ENCODE measurements around the gene TAPT1.

DNA sequence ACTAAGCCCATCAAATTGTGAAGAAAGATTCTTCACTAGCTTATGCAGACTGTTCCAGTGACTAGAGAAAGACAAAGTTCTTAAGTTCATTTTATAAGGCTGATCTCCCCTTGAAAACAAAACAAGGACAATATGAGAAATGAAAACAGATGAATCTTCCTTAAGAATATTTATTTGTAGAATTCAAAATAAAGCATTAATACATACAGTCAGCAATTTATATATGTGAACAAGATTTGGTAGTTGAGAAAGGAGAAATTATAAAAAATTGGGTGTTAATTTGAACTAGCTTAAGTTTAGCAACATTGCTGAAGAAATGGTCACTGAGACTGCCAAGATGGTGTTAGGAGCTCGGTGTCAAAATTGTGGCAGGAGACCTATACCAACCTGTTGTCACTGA, 41.4 kb upstream of the TAPT1 start:
- TF ChIP-seq, protein P1, sequence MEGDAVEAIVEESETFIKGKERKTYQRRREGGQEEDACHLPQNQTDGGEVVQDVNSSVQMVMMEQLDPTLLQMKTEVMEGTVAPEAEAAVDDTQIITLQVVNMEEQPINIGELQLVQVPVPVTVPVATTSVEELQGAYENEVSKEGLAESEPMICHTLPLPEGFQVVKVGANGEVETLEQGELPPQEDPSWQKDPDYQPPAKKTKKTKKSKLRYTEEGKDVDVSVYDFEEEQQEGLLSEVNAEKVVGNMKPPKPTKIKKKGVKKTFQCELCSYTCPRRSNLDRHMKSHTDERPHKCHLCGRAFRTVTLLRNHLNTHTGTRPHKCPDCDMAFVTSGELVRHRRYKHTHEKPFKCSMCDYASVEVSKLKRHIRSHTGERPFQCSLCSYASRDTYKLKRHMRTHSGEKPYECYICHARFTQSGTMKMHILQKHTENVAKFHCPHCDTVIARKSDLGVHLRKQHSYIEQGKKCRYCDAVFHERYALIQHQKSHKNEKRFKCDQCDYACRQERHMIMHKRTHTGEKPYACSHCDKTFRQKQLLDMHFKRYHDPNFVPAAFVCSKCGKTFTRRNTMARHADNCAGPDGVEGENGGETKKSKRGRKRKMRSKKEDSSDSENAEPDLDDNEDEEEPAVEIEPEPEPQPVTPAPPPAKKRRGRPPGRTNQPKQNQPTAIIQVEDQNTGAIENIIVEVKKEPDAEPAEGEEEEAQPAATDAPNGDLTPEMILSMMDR (CRISPR knock-in tag; IDR thresholded peaks at IDR 0.05): no peak
- TF ChIP-seq EZH2 (conservative IDR thresholded peaks at IDR 0.05; ENCODE audit: low read depth, low read length): no peak
- TF ChIP-seq POLR2AphosphoS5 (IDR thresholded peaks at IDR 0.05; ENCODE audit: low read depth, low read length): no peak
- no peak for TF ChIP-seq CBX1 (IDR thresholded peaks at IDR 0.05; ENCODE audit: low read depth)
- TF ChIP-seq ZNF451 (CRISPR knock-in tag; IDR thresholded peaks at IDR 0.05): no peak

Measured in HepG2 (cell line).